ENCODE measurements around the gene C1orf53. TPM values are rescaled to one million over a fixed set of nuclear protein-coding genes. Genes with fewer than 3 reads are reported as not detected.

Gene C1orf53
- polyA plus RNA-seq, 10 donors = 1.1 to 2.7 (median 1.6) TPM

- DNase-seq = peak in 1 of 3 donors; percentile 35
Measured at GRCh38 chr1:197955486-197956394, 53.3 kb downstream of the C1orf53 start.

Other genes with a start within 250 kb of the C1orf53 start
- gene DENND1B, start 127.2 kb upstream of the C1orf53 start, polyA plus RNA-seq (ENCODE audit: insufficient read length in 10 of 10) = 1 to 10 TPM; 3.3 to 6.3 (median 5.0) TPM
- gene LHX9, start 14.7 kb downstream of the C1orf53 start, polyA plus RNA-seq (ENCODE audit: insufficient read length in 10 of 10) = under 1 TPM in 4 of 10 donors, not detected in 6; 0.05 to 0.61 (median 0.27) TPM

All from muscle of back (tissue), 11 donors.